Vagina (tissue), 2 donors: Measurements from ENCODE around the gene DBF4B.

ENCODE experiments used
- POLR2AphosphoS5 ChIP-seq, 2 donors: sonication (generic); formaldehyde crosslinking; IDR thresholded peaks; one replicate each; pipeline ENCODE4 v1.9.0; 2017; ENCODE audit warnings: antibody characterized with exemption in 2 of 2, mild to moderate bottlenecking in 2 of 2, low read depth in 1 of 2; ENCODE audit not compliant: insufficient read depth in 1 of 2
- TF ChIP-seq, protein P1 (sequence below), 3 experiments: fragments of 450-650 bp in 2 of 3; fragments of 200-600 bp in 1 of 3; sonication (generic) in 1 of 3; IDR thresholded peaks; one replicate each; pipeline ENCODE4 v1.5.1; 2017 to 2019; ENCODE audit warnings: antibody characterized with exemption in 3 of 3, mild to moderate bottlenecking in 2 of 3, moderate library complexity in 2 of 3

DNA sequence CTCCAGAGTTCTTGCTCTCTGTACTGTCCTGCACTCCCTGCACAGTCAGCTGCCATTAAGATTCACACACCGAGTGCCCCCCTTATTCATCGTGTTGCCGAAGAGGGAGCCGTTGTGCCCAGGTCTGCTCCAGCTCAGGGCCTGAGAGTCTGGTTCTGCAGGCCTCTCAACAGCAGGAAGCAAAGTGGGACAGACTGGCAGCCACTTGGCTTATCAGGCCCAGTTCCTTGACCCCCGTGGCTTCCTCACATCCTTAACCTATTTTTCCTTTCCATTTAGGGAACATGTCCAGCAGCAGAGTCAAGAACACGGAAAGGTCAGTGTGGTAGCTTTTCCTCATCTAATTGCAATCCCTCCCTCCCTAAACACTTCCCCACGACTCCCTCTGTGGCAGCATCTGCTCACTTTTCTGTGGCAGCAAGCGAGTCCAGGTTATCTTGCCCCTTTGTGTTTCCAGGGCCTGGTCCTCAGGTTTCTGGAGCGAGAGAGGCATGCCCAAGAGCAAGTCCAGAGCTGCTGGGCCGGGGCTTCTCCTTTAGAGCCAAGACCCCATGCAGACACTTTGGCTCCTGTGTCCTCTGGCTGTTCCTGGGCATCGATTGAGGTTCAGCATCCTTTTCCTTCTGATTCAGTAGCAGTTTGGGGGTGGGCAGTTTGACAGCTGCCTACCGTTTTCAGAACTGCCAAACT, 28.2 kb downstream of the DBF4B start:
- TF ChIP-seq, protein P1, sequence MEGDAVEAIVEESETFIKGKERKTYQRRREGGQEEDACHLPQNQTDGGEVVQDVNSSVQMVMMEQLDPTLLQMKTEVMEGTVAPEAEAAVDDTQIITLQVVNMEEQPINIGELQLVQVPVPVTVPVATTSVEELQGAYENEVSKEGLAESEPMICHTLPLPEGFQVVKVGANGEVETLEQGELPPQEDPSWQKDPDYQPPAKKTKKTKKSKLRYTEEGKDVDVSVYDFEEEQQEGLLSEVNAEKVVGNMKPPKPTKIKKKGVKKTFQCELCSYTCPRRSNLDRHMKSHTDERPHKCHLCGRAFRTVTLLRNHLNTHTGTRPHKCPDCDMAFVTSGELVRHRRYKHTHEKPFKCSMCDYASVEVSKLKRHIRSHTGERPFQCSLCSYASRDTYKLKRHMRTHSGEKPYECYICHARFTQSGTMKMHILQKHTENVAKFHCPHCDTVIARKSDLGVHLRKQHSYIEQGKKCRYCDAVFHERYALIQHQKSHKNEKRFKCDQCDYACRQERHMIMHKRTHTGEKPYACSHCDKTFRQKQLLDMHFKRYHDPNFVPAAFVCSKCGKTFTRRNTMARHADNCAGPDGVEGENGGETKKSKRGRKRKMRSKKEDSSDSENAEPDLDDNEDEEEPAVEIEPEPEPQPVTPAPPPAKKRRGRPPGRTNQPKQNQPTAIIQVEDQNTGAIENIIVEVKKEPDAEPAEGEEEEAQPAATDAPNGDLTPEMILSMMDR (IDR thresholded peaks at IDR 0.05): no peak
- no peak for TF ChIP-seq POLR2AphosphoS5 (IDR thresholded peaks at IDR 0.05; ENCODE audit: insufficient read depth in 1 of 2, low read depth in 1 of 2)
